SHP77 treated with DMSO at 0.1 percent for 48 hours (cell line): ENCODE data around the gene CYTH4.

Experiments
- DNase-seq: peaks from one replicate; lab custom pipeline; 2025; lab: John Stamatoyannopoulos, UW

Gene CYTH4

GRCh38 chr22:37349043-37349814 lies 66.9 kb downstream of the CYTH4 start:
- DNase-seq = no peak

GRCh38 chr22:37351232-37351631 lies 68.9 kb downstream of the CYTH4 start:
- no peak for DNase-seq

- DNase-seq = no peak
These were observed 70.2 kb downstream of the CYTH4 start for GRCh38 chr22:37352481-37352880.

GRCh38 chr22:37353839-37354238 lies 71.5 kb downstream of the CYTH4 start:
- no peak for DNase-seq

- no peak for DNase-seq
These were observed 72.0 kb downstream of the CYTH4 start for GRCh38 chr22:37354261-37354660.

GRCh38 chr22:37354670-37355069 lies 72.4 kb downstream of the CYTH4 start:
- no peak for DNase-seq

- no peak for DNase-seq
These were observed 72.9 kb downstream of the CYTH4 start for GRCh38 chr22:37355174-37355573.

- DNase-seq = no peak
These were observed 74.6 kb downstream of the CYTH4 start for GRCh38 chr22:37356922-37357321.

- no peak for DNase-seq
These were observed 75.3 kb downstream of the CYTH4 start for GRCh38 chr22:37357446-37358075.

- DNase-seq = no peak
These were observed 76.1 kb downstream of the CYTH4 start for GRCh38 chr22:37358386-37358785.

- no peak for DNase-seq
These were observed 76.6 kb downstream of the CYTH4 start for GRCh38 chr22:37358917-37359316.

GRCh38 chr22:37362621-37363020 lies 80.3 kb downstream of the CYTH4 start:
- no peak for DNase-seq

- no peak for DNase-seq
These were observed 81.1 kb downstream of the CYTH4 start for GRCh38 chr22:37363261-37363992.
